ENCODE measurements around the gene ETV5. TPM values are rescaled to one million over a fixed set of nuclear protein-coding genes. Genes with fewer than 3 reads are reported as not detected.

Gene ETV5
- total and polyA plus RNA-seq, 2 donors (not counting 1 experiment from before 2014, with no cell fraction given), result 23.1 to 24.9 TPM

DNA sequence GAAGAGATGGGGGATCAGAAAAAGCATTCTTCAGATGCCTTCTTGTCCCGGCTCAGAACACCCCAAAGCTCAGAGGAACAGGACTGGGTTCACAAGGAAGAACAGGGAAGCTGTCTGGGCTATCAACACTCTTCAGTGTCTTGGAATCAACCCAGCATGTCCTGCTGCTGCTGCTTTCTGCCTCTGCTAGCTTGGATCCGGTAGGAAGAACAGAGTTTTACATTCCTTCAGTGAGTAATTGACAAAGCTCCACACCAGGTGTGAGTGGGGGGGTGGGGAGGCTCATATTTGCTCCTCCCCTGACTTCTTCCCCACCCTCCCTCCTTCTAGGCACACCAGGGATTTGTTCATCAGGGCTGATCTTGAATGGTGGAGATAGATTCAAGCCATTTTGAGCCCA is 13.1 kb upstream of the ETV5 start:
- no peak overlapping the region for H3K27ac ChIP-seq (ENCODE audit: insufficient read depth, low read length)
- DNase-seq (ENCODE audit: low read depth in 2 of 2), result peak in 1 of 2 donors; percentile 2
- H3K4me2 ChIP-seq (ENCODE audit: extremely low read depth, insufficient read depth, low read length), result no peak overlapping the region
- H3K4me3 ChIP-seq (replicated peaks in 1 of 4; ENCODE audit: control extremely low read depth in 1 of 4, insufficient read depth in 1 of 4, low read depth in 3 of 4, low read length in 4 of 4), result no peak overlapping the region
- peaks cover 4% of the 10 kb centered on the region for H3K27me3 ChIP-seq (ENCODE audit: control insufficient read depth, insufficient read depth, low read length)
- H4K20me1 ChIP-seq (ENCODE audit: control insufficient read depth, extremely low read depth, insufficient read depth, low read length), result no peaks in the 10 kb centered on the region
- no peak overlapping the region for H3K9ac ChIP-seq (ENCODE audit: insufficient read depth, low read length)
- no peak for TF ChIP-seq EZH2 (IDR thresholded peaks at IDR 0.05; ENCODE audit: low read length, missing control alignments)
- TF ChIP-seq, protein P1, sequence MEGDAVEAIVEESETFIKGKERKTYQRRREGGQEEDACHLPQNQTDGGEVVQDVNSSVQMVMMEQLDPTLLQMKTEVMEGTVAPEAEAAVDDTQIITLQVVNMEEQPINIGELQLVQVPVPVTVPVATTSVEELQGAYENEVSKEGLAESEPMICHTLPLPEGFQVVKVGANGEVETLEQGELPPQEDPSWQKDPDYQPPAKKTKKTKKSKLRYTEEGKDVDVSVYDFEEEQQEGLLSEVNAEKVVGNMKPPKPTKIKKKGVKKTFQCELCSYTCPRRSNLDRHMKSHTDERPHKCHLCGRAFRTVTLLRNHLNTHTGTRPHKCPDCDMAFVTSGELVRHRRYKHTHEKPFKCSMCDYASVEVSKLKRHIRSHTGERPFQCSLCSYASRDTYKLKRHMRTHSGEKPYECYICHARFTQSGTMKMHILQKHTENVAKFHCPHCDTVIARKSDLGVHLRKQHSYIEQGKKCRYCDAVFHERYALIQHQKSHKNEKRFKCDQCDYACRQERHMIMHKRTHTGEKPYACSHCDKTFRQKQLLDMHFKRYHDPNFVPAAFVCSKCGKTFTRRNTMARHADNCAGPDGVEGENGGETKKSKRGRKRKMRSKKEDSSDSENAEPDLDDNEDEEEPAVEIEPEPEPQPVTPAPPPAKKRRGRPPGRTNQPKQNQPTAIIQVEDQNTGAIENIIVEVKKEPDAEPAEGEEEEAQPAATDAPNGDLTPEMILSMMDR (conservative IDR thresholded peaks at IDR 0.05 in 1 of 2, IDR thresholded peaks at IDR 0.05 in 1 of 2; ENCODE audit: low read depth in 1 of 2, low read length in 2 of 2), result no peak
- H2AFZ ChIP-seq (ENCODE audit: low read length), result no peak overlapping the region
- no peaks in the 10 kb centered on the region for H3K4me1 ChIP-seq (ENCODE audit: control insufficient read depth, extremely low read depth, insufficient read depth, low read length)
- no peaks in the 10 kb centered on the region for H3K9me3 ChIP-seq (ENCODE audit: control insufficient read depth, insufficient read depth, low read depth, low read length)
- H3K36me3 ChIP-seq (ENCODE audit: control insufficient read depth, insufficient read depth, low read length), result no peaks in the 10 kb centered on the region
- no peaks in the 10 kb centered on the region for H3K79me2 ChIP-seq (ENCODE audit: control insufficient read depth, insufficient read depth, low read length)

DNA sequence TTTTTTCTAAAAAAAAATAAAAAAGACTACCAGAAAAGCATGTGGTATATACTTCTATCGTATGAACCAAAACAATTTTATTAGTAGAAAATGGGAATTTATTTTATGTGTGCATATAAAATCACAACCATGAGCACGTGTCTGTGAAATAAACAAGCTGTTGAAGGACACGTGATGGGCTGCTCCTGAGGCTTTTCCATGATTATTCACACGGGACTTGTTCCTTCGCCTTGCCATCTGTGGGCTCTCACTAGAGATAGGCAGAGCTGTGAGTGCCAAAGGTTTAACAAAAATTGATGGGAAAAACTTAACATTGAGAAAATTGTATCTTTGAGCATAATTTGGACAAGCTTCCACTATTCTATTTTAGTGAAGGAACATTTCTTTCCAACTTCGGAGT is 12.4 kb upstream of the ETV5 start:
- TF ChIP-seq, protein P1 (conservative IDR thresholded peaks at IDR 0.05 in 1 of 2, IDR thresholded peaks at IDR 0.05 in 1 of 2; ENCODE audit: low read depth in 1 of 2, low read length in 2 of 2), result no peak
- no peak for TF ChIP-seq EZH2 (IDR thresholded peaks at IDR 0.05; ENCODE audit: low read length, missing control alignments)
- H3K36me3 ChIP-seq (ENCODE audit: control insufficient read depth, insufficient read depth, low read length), result no peaks in the 10 kb centered on the region
- no peaks in the 10 kb centered on the region for H3K79me2 ChIP-seq (ENCODE audit: control insufficient read depth, insufficient read depth, low read length)
- H3K4me2 ChIP-seq (ENCODE audit: extremely low read depth, insufficient read depth, low read length), result no peak overlapping the region
- no peak overlapping the region for H3K4me3 ChIP-seq (replicated peaks in 1 of 4; ENCODE audit: control extremely low read depth in 1 of 4, insufficient read depth in 1 of 4, low read depth in 3 of 4, low read length in 4 of 4)
- H4K20me1 ChIP-seq (ENCODE audit: control insufficient read depth, extremely low read depth, insufficient read depth, low read length), result no peaks in the 10 kb centered on the region
- H3K9ac ChIP-seq (ENCODE audit: insufficient read depth, low read length), result no peak overlapping the region
- H3K4me1 ChIP-seq (ENCODE audit: control insufficient read depth, extremely low read depth, insufficient read depth, low read length), result no peaks in the 10 kb centered on the region
- no peak overlapping the region for H2AFZ ChIP-seq (ENCODE audit: low read length)
- H3K9me3 ChIP-seq (ENCODE audit: control insufficient read depth, insufficient read depth, low read depth, low read length), result no peaks in the 10 kb centered on the region
- peak in 1 of 2 donors; percentile 58 for DNase-seq (ENCODE audit: low read depth in 2 of 2)
- H3K27ac ChIP-seq (ENCODE audit: insufficient read depth, low read length), result no peak overlapping the region
- peaks cover 4% of the 10 kb centered on the region for H3K27me3 ChIP-seq (ENCODE audit: control insufficient read depth, insufficient read depth, low read length)

DNA sequence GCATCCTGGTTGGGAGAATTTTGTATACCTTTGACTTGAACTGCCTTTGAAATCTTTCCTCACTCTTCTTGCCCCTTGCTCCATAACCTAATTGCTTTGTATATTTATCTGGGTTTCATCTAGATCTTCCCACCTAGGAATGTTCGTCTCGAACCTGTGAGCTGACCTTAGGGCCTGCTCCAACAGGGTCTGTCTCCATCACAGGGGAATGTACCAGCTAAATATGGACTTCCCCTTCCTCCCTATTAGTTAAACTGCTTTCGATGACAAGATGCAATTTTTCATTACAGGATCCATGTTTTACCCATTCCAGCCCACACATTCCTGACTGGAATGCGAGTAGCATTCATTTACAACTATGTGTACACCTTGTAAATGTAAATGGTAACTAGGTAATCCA is 10.6 kb upstream of the ETV5 start:
- Histone ChIP-seq H4K20me1 (ENCODE audit: control insufficient read depth, extremely low read depth, insufficient read depth, low read length) (no peaks in the 10 kb centered on the region), H3K9me3 (ENCODE audit: control insufficient read depth, insufficient read depth, low read depth, low read length) (no peaks in the 10 kb centered on the region), H3K27ac (ENCODE audit: insufficient read depth, low read length) (no peak overlapping the region), H3K27me3 (ENCODE audit: control insufficient read depth, insufficient read depth, low read length) (peaks cover 6% of the 10 kb centered on the region), H3K4me2 (ENCODE audit: extremely low read depth, insufficient read depth, low read length) (no peak overlapping the region), H3K9ac (ENCODE audit: insufficient read depth, low read length) (no peak overlapping the region), H3K4me1 (ENCODE audit: control insufficient read depth, extremely low read depth, insufficient read depth, low read length) (no peaks in the 10 kb centered on the region), H2AFZ (ENCODE audit: low read length) (no peak overlapping the region), H3K4me3 (replicated peaks in 1 of 4; ENCODE audit: control extremely low read depth in 1 of 4, insufficient read depth in 1 of 4, low read depth in 3 of 4, low read length in 4 of 4) (no peak overlapping the region), H3K36me3 (ENCODE audit: control insufficient read depth, insufficient read depth, low read length) (no peaks in the 10 kb centered on the region), H3K79me2 (ENCODE audit: control insufficient read depth, insufficient read depth, low read length) (no peaks in the 10 kb centered on the region)
- no peak for DNase-seq (ENCODE audit: low read depth in 2 of 2)
- TF ChIP-seq, protein P1 (conservative IDR thresholded peaks at IDR 0.05 in 1 of 2, IDR thresholded peaks at IDR 0.05 in 1 of 2; ENCODE audit: low read depth in 1 of 2, low read length in 2 of 2), result no peak
- no peak for TF ChIP-seq EZH2 (IDR thresholded peaks at IDR 0.05; ENCODE audit: low read length, missing control alignments)

Measured in fibroblast of lung (primary cell).